Activated CD4-positive, alpha-beta memory T cell treated with anti-CD3 and anti-CD28 coated beads for 36 hours (primary cell): ENCODE results near the gene ATE1. TPM values are rescaled to one million over a fixed set of nuclear protein-coding genes. Genes with fewer than 3 reads are reported as not detected.

Experiments used
- CTCF ChIA-PET: fragments of 350-600 bp; sonication (Branson Sonifier 250); formaldehyde crosslinking; loops from one replicate; lab custom pipeline; 2021; ENCODE audit warnings: antibody characterized with exemption, inconsistent platforms; lab: Charles Lee
- POLR2A ChIA-PET: fragments of 350-600 bp; sonication (Branson Sonifier 250); formaldehyde crosslinking; loops from one replicate; lab custom pipeline; 2021; ENCODE audit warnings: antibody characterized with exemption; lab: Charles Lee
- DNase-seq: peaks from one replicate; pipeline ENCODE4 v3.0.0-alpha.2; 2020
- H3K27ac Mint-ChIP-seq: one replicate; pipeline ENCODE4 v1.8.0; 2021; ENCODE audit warnings: mixed read lengths
- H3K27me3 Mint-ChIP-seq: one replicate; pipeline ENCODE4 v1.8.0; 2021; ENCODE audit warnings: mixed read lengths
- H3K36me3 Mint-ChIP-seq: one replicate; pipeline ENCODE4 v1.8.0; 2021; ENCODE audit warnings: mixed read lengths
- H3K4me1 Mint-ChIP-seq: one replicate; pipeline ENCODE4 v1.8.0; 2021; ENCODE audit warnings: low read depth, mixed read lengths
- H3K4me3 Mint-ChIP-seq: one replicate; pipeline ENCODE4 v1.8.0; 2021; ENCODE audit warnings: mild to moderate bottlenecking, mixed read lengths
- H3K9me3 Mint-ChIP-seq: one replicate; pipeline ENCODE4 v1.8.0; 2021; ENCODE audit warnings: mixed read lengths
- intact Hi-C: fragments of 100-400 bp; cut with micrococcal nuclease; formaldehyde crosslinking; loops from one replicate; pipeline ENCODE4 v1.15.1; 2023
- total RNA-seq, 2 experiments: library from RNA; stranded (reverse); gene quantifications; one replicate each; pipeline ENCODE4 v1.2.3, GENCODE V29; 2021

The ATE1 gene
- total RNA-seq, 2 experiments from 2014 or later = 19.4 to 23.1 TPM

GRCh38 chr10:121800146-121800545 lies 127.7 kb downstream of the ATE1 start:
- ChIA-PET CTCF (no interaction called here), POLR2A (no interaction called here)
- no peak for DNase-seq
- intact Hi-C loops = no loop called here
- no peaks in the 10 kb centered on the region for H3K9me3 Mint-ChIP-seq
- H3K4me3 Mint-ChIP-seq = no peak overlapping the region
- no peaks in the 10 kb centered on the region for H3K4me1 Mint-ChIP-seq
- H3K27me3 Mint-ChIP-seq = no peaks in the 10 kb centered on the region
- H3K27ac Mint-ChIP-seq = no peak overlapping the region
- peaks cover 19% of the 10 kb centered on the region for H3K36me3 Mint-ChIP-seq

GRCh38 chr10:121797490-121797889 lies 130.3 kb downstream of the ATE1 start:
- no peaks in the 10 kb centered on the region for H3K4me1 Mint-ChIP-seq
- POLR2A ChIA-PET = no interaction called here
- H3K27ac Mint-ChIP-seq = no peak overlapping the region
- no peak overlapping the region for H3K4me3 Mint-ChIP-seq
- H3K9me3 Mint-ChIP-seq = no peaks in the 10 kb centered on the region
- intact Hi-C loops = no loop called here
- CTCF ChIA-PET = no interaction called here
- peaks cover 14% of the 10 kb centered on the region for H3K36me3 Mint-ChIP-seq
- no peaks in the 10 kb centered on the region for H3K27me3 Mint-ChIP-seq
- DNase-seq = no peak

GRCh38 chr10:121796342-121796741 lies 131.5 kb downstream of the ATE1 start:
- Mint-ChIP-seq H3K9me3 (no peaks in the 10 kb centered on the region), H3K27me3 (no peaks in the 10 kb centered on the region), H3K4me1 (no peaks in the 10 kb centered on the region), H3K36me3 (peaks cover 17% of the 10 kb centered on the region), H3K4me3 (no peak overlapping the region), H3K27ac (no peak overlapping the region)
- POLR2A ChIA-PET = no interaction called here
- DNase-seq = no peak
- intact Hi-C loops = no loop called here
- CTCF ChIA-PET = no interaction called here

- peaks cover 33% of the 10 kb centered on the region for H3K36me3 Mint-ChIP-seq
- no peaks in the 10 kb centered on the region for H3K4me1 Mint-ChIP-seq
- no peak overlapping the region for H3K27ac Mint-ChIP-seq
- ChIA-PET POLR2A (no interaction called here), CTCF (no interaction called here)
- H3K4me3 Mint-ChIP-seq = no peak overlapping the region
- intact Hi-C loops = no loop called here
- DNase-seq = no peak
- H3K27me3 Mint-ChIP-seq = no peaks in the 10 kb centered on the region
- no peaks in the 10 kb centered on the region for H3K9me3 Mint-ChIP-seq
These were observed 135.6 kb downstream of the ATE1 start for GRCh38 chr10:121792198-121792597.

GRCh38 chr10:121791761-121792160 lies 136.1 kb downstream of the ATE1 start:
- H3K4me3 Mint-ChIP-seq = no peak overlapping the region
- POLR2A ChIA-PET = no interaction called here
- no peaks in the 10 kb centered on the region for H3K9me3 Mint-ChIP-seq
- peaks cover 31% of the 10 kb centered on the region for H3K36me3 Mint-ChIP-seq
- intact Hi-C loops = no loop called here
- no peak for DNase-seq
- CTCF ChIA-PET = no interaction called here
- no peaks in the 10 kb centered on the region for H3K27me3 Mint-ChIP-seq
- no peak overlapping the region for H3K27ac Mint-ChIP-seq
- no peaks in the 10 kb centered on the region for H3K4me1 Mint-ChIP-seq

DNA sequence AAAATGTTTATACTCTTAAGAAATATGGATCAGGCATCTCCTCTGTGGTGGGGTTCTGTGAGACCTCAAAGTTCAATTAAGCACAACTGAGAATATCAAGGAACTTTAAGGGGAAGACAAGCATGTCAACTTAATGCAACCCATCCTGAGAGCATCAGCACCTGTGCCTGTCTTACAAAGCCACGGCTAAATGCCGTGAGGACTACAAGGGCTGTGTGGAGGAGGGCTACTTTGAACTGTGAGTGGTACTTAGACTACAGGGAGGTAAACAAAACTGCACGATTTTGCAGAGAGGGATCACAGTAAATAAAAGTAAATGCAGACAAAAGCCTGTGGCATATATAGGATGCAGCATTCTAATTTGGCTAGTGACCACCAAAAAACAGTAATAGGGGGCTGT lies 139.1 kb downstream of the ATE1 start:
- DNase-seq = no peak
- peaks cover 21% of the 10 kb centered on the region for H3K36me3 Mint-ChIP-seq
- ChIA-PET POLR2A (no interaction called here), CTCF (no interaction called here)
- no peak overlapping the region for H3K4me3 Mint-ChIP-seq
- intact Hi-C loops = no loop called here
- no peaks in the 10 kb centered on the region for H3K27me3 Mint-ChIP-seq
- H3K9me3 Mint-ChIP-seq = no peaks in the 10 kb centered on the region
- H3K4me1 Mint-ChIP-seq = no peaks in the 10 kb centered on the region
- H3K27ac Mint-ChIP-seq = no peak overlapping the region

DNA sequence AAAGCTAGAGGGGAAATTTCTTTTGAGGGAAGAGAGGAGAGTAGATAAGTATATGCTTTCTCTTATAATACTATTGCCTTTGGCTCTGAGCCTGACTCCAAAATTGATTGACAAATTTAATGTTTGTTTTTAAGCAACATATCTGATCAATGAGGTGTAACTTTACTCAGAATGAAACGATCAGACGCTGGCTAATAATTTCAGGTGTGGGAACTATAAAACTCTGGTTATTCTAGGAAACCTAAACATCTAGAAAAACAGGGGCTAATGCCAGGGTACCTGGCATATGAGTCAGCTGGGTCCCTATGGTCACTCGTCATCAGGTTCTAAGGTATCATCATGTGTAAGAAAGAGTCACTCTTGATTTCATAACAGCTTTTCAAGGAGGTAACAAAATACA lies 139.7 kb downstream of the ATE1 start:
- H3K27ac Mint-ChIP-seq = no peak overlapping the region
- H3K27me3 Mint-ChIP-seq = no peaks in the 10 kb centered on the region
- POLR2A ChIA-PET = no interaction called here
- no peaks in the 10 kb centered on the region for H3K9me3 Mint-ChIP-seq
- no peak overlapping the region for H3K4me3 Mint-ChIP-seq
- no peak for DNase-seq
- intact Hi-C loops = no loop called here
- CTCF ChIA-PET = no interaction called here
- H3K36me3 Mint-ChIP-seq = peaks cover 21% of the 10 kb centered on the region
- H3K4me1 Mint-ChIP-seq = no peaks in the 10 kb centered on the region

DNA sequence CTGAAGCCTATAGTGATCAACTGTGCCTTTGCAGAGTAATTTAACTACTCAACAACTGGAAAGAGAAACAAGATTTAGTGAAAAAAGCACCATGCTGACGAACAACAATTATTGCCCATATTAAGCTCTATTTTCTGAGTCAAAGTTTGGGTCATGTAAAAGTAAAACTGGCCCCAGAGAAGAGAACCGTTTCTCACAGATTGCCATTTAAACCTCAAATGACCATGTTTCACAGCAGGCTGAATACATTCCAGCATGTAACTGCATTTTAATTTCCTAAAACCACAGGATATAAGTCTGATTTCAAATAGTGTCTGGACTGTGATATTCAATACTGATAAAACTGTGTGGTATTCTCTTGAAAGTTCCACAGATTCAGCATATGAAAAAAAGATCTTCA lies 140.7 kb downstream of the ATE1 start:
- CTCF ChIA-PET = no interaction called here
- Mint-ChIP-seq H3K4me3 (no peak overlapping the region), H3K9me3 (no peaks in the 10 kb centered on the region), H3K4me1 (no peaks in the 10 kb centered on the region), H3K27me3 (no peaks in the 10 kb centered on the region), H3K27ac (no peak overlapping the region), H3K36me3 (peaks cover 28% of the 10 kb centered on the region)
- intact Hi-C loops = no loop called here
- POLR2A ChIA-PET = no interaction called here
- no peak for DNase-seq

DNA sequence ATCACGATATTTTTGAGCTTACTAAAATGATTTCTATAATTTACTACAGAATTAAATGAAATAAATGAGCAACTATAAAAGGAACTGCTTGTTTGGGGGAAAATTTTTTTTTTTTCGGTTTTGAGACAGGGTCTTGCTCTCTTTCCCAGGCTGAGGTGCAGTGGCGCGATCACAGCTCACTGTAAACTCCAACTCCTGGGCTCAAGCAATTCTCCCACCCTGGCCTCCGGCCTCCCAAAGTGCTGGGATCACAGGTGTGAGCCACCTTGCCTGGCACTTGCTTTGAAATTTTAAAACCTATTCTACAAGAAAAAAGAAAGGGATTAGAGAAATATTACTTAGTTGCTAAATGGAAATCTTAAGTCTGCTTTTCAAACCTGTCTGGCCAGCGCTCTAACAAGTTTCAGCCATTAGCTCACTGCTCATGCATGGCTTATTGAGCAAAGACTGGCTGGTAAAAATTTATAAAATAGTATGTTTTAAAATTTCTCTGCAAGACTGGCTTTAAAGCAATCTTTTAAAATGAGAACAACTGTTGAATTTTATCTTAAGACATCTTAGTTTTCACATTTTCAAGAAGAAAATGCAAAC lies 144.0 kb downstream of the ATE1 start:
- ChIA-PET POLR2A (interaction anchor here (0.6 kb wide), 1 partner anchor 122 kb away, joined by 3 read pairs; no protein-coding TSS in a partner anchor), CTCF (no interaction called here)
- no peak overlapping the region for H3K27ac Mint-ChIP-seq
- DNase-seq = no peak
- H3K27me3 Mint-ChIP-seq = no peaks in the 10 kb centered on the region
- H3K36me3 Mint-ChIP-seq = peaks cover 18% of the 10 kb centered on the region
- no peak overlapping the region for H3K4me3 Mint-ChIP-seq
- intact Hi-C loops = no loop called here
- no peaks in the 10 kb centered on the region for H3K4me1 Mint-ChIP-seq
- no peaks in the 10 kb centered on the region for H3K9me3 Mint-ChIP-seq

DNA sequence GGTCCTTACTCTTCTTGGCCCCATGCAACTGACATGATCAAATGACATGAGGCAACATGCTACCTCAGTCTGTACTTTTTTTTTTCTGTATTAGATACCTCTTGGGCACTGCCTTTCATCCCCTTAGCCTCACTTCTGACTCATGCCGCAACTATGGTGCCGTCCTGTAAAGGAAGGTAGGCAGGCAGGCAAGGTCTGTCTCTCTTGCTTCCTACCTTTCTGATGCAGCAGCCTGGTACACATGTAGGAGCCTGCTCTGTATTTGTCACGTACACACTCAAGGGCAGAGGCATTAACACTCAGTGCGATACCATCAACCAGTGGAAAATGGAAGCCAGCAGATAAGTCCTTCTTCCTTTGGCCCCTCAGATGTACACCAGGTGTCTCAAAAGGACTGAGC lies 146.7 kb downstream of the ATE1 start:
- Mint-ChIP-seq H3K27me3 (no peaks in the 10 kb centered on the region), H3K4me1 (no peaks in the 10 kb centered on the region), H3K9me3 (no peaks in the 10 kb centered on the region), H3K27ac (no peak overlapping the region), H3K4me3 (no peak overlapping the region), H3K36me3 (peaks cover 10% of the 10 kb centered on the region)
- ChIA-PET POLR2A (no interaction called here), CTCF (no interaction called here)
- DNase-seq = no peak
- intact Hi-C loops = no loop called here

DNA sequence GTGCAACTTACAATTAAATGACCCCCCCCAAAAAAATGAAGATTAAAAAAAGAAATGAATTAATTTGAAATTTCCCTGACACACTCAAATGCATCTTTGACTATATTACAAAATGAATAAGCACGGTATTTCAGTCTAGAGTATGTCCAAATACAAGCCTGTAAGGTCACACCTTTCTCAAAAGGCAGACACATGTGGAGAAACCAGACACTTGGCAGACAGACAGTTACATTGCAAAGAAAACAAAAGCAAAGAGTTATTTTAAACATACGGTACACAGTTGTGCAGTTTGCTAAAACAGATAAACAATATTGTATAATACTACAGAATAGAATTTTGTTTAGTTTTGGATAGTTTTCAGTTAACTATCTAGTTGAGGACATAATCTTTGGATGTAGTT lies 153.0 kb downstream of the ATE1 start:
- intact Hi-C loops = no loop called here
- CTCF ChIA-PET = no interaction called here
- Mint-ChIP-seq H3K4me1 (no peaks in the 10 kb centered on the region), H3K4me3 (no peak overlapping the region), H3K27ac (no peak overlapping the region), H3K9me3 (no peaks in the 10 kb centered on the region), H3K36me3 (peaks cover 9% of the 10 kb centered on the region), H3K27me3 (no peaks in the 10 kb centered on the region)
- DNase-seq = no peak
- POLR2A ChIA-PET = no interaction called here

GRCh38 chr10:121774404-121774803 lies 153.4 kb downstream of the ATE1 start:
- Mint-ChIP-seq H3K27me3 (no peaks in the 10 kb centered on the region), H3K9me3 (peaks cover 2% of the 10 kb centered on the region), H3K4me3 (no peak overlapping the region), H3K27ac (no peak overlapping the region), H3K4me1 (no peaks in the 10 kb centered on the region), H3K36me3 (peaks cover 11% of the 10 kb centered on the region)
- intact Hi-C loops = no loop called here
- POLR2A ChIA-PET = no interaction called here
- DNase-seq = no peak
- CTCF ChIA-PET = no interaction called here

GRCh38 chr10:121772884-121773283 lies 154.9 kb downstream of the ATE1 start:
- Mint-ChIP-seq H3K4me3 (no peak overlapping the region), H3K36me3 (peaks cover 18% of the 10 kb centered on the region), H3K9me3 (peaks cover 5% of the 10 kb centered on the region), H3K27ac (no peak overlapping the region), H3K4me1 (no peaks in the 10 kb centered on the region), H3K27me3 (no peaks in the 10 kb centered on the region)
- CTCF ChIA-PET = no interaction called here
- no peak for DNase-seq
- POLR2A ChIA-PET = no interaction called here
- intact Hi-C loops = no loop called here
